ENCODE results near the gene RNASE13.

The RNASE13 gene

DNA sequence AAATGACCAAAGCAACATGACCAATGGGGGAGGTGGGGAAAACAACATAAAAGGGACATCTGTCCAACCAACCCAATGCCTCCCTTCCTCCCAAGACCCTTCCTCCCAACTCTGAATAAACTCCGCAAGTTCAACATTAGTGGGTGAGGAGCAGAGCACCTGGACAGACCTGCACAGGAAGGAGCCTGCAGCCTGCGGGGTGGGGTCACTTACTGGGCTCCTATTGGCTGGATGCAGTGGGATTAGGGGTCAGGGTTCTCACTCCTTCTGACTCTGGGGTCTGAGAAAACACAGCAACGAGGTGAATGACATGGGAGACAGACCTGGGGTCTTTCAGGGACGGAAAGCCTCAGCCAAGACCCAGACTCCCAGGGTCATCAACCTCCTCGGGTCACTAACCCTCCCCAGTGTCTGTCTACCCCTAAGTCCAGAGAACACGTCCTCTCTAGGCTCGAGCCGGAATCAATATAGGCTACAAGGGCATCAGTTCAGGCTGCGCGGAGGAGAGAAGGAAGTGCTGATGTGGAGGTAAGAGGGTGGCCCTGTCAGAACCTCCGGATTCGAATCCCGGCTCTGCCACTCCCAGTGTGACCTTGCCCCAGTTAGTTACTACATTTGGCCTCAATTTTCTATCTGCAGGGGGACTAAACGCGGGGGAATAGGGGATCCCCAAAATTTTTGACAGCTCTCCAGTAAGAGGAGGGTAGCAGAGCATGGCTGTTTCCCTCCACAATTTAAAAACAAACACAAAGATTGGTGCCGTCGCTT, 10.6 kb downstream of the RNASE13 start:
- DNase-seq (ENCODE audit: extremely low read depth, low read depth): no peak
- TF ChIP-seq, protein P1, sequence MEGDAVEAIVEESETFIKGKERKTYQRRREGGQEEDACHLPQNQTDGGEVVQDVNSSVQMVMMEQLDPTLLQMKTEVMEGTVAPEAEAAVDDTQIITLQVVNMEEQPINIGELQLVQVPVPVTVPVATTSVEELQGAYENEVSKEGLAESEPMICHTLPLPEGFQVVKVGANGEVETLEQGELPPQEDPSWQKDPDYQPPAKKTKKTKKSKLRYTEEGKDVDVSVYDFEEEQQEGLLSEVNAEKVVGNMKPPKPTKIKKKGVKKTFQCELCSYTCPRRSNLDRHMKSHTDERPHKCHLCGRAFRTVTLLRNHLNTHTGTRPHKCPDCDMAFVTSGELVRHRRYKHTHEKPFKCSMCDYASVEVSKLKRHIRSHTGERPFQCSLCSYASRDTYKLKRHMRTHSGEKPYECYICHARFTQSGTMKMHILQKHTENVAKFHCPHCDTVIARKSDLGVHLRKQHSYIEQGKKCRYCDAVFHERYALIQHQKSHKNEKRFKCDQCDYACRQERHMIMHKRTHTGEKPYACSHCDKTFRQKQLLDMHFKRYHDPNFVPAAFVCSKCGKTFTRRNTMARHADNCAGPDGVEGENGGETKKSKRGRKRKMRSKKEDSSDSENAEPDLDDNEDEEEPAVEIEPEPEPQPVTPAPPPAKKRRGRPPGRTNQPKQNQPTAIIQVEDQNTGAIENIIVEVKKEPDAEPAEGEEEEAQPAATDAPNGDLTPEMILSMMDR (IDR thresholded peaks at IDR 0.05; ENCODE audit: low read depth, low read length): no peak

DNA sequence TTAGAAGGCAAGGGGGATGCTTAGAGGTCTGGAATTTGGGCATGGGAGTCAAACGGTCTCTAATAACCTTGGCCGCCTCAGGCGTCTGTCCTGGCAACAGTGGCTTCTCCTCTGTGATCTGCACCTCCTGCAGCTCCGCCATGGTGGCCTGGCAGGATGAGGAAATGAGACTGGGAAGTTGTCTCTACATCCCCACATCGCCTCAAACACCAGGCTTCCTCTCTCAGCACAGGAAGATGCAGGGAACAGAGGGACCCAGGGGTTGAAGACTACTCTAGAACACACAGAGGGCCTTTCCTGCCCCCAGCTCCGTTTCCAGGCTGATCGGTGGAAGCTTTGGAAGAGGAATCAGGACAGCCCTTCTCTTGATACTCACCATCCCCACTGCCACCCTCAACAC, 11.4 kb downstream of the RNASE13 start:
- no peak for DNase-seq (ENCODE audit: extremely low read depth, low read depth)
- TF ChIP-seq, protein P1 (IDR thresholded peaks at IDR 0.05; ENCODE audit: low read depth, low read length): no peak

DNA sequence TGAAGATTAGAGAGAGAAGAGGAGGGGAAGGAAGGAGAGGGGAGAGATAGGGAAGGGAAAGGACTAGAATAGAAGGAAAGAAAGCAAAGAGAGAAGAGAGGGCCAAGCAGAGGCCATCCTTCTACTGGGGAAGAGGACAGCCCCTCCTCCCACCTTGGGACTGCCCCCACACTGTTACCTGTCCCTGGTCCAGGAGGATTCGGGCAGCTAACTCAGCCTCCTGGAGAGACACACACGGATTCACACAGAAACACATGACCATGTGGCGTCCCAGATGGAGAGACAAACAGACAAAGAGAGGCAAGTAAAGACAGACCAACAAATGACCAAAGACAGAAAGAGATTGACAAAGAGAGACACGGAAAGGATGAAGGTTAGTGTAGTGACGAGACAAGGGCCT, 11.9 kb downstream of the RNASE13 start:
- no peak for DNase-seq (ENCODE audit: extremely low read depth, low read depth)
- TF ChIP-seq, protein P1 (IDR thresholded peaks at IDR 0.05; ENCODE audit: low read depth, low read length): no peak

DNA sequence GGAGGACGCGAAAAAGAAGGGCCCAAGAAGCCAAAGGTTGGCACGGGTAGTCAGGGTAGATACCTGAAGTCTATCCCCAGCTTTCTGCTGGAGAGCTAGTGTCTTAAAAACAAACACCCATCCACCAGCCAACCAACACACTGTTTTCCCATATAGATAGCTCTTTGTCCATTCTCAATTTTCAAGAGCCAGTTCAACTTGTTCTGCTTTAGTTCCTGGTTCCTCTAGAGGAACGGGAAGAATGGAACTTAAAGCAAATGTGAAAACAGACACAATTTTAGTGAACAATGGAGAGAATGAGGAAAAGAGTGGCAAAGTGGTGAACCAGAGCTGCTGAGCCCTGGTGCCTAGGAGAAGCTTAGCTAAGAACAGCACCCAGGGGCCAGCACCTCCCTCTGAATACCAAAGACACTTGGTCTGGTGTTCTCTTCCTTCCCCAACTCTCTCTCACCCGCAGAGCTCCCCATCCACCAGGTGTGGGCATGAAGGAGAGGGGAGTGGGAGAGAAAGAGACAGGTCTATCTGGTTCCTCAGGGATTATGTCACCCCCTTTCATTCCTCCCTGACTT, 13.5 kb downstream of the RNASE13 start:
- TF ChIP-seq, protein P1 (IDR thresholded peaks at IDR 0.05; ENCODE audit: low read depth, low read length): no peak
- no peak for DNase-seq (ENCODE audit: extremely low read depth, low read depth)

DNA sequence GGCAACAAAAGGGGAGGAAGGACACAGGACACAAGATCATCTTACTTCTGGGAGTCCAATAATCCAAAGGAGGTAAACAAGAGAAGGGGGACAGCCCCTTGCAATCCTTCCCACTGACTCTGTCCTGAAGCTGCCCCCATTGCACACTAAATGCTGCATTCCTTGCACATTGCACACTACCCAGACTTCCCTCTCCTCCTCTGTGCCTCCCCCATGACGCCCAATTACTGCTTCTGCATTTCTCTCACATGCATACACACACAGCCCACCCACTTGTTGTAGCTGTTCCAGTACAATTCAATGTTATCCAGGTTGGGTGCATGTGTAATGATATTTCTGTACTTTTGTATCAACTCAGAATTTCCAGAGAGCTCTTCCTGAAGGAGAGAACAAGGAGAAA, 15.2 kb downstream of the RNASE13 start:
- TF ChIP-seq, protein P1 (IDR thresholded peaks at IDR 0.05; ENCODE audit: low read depth, low read length): no peak
- no peak for DNase-seq (ENCODE audit: extremely low read depth, low read depth)

DNA sequence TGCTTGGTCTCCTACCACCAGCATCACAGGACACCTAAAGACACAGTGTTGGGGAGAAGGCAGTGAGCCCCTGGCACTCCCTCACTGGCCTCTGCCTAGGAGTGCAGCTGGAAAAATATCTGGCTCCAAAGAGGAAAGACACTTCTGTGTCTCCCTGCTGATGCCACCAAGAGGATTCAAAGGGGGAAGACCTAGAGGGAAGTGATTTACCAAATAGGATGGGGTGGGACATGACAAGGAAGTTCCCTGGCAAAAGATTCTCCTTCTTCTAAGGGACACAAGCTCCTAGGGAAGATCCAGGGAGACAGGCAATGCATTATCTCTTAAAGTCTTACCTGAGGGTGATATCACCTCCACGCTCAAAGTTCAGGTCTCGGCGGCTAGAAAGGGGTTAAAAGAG, 15.8 kb downstream of the RNASE13 start:
- DNase-seq (ENCODE audit: extremely low read depth, low read depth): no peak
- TF ChIP-seq, protein P1 (IDR thresholded peaks at IDR 0.05; ENCODE audit: low read depth, low read length): no peak

DNA sequence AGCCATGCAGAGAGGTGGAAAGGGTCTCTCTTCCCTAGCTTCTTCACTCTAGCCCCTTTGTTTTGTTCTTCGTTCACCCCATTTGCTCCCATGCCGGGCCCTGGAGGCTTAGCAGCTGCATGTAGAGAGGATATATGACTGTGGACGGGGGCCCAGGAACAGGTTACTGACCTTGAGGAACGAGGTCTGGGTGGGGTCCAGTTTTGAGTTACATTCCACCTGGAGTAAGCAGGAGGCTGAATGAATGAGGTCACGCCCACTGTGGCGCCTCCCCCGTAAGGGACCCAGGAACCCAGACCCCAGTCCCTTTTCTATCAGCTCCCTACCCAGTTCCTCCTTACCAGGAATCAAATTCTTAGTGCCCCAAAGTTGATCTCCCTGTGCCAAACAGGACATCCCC, 16.3 kb downstream of the RNASE13 start:
- TF ChIP-seq, protein P1 (IDR thresholded peaks at IDR 0.05; ENCODE audit: low read depth, low read length): no peak
- DNase-seq (ENCODE audit: extremely low read depth, low read depth): no peak
